Common myeloid progenitor, CD34-positive (primary cell): ENCODE results near the gene UNK.
"Not testable (repeated sequence)": the region's sequence is repeated elsewhere in the genome, so short reads cannot be mapped to it uniquely, and the experiment has no call there.

Experiments
- CTCF ChIA-PET: fragments of 350-600 bp; sonication (Branson Sonifier 250); formaldehyde crosslinking; loops from one replicate; lab custom pipeline; 2021; ENCODE audit warnings: antibody characterized with exemption; lab: Charles Lee
- POLR2A ChIA-PET: fragments of 350-600 bp; sonication (Branson Sonifier 250); formaldehyde crosslinking; loops from one replicate; lab custom pipeline; 2021; ENCODE audit warnings: antibody characterized with exemption; lab: Charles Lee
- DNase-seq, 3 donors: peaks; one replicate each; pipeline versions ENCODE4 v3.0.0 to v3.0.0-alpha.2; 2013
- H3K27ac ChIP-seq, 2 experiments: 1 replicate in 1 of 2; 2 replicates in 1 of 2; pipeline ENCODE4 v1.7.0; 2013; ENCODE audit warnings: inconsistent platforms in 2 of 2, low read length in 2 of 2, mild to moderate bottlenecking in 2 of 2, low read depth in 1 of 2, moderate library complexity in 1 of 2; ENCODE audit not compliant: severe bottlenecking in 2 of 2, insufficient read depth in 1 of 2, poor library complexity in 1 of 2
- H3K27me3 ChIP-seq, 5 experiments: replicated peaks in 2 of 5; 1 replicate in 3 of 5; 2 replicates in 2 of 5; pipeline versions ENCODE4 v1.6.1 to v1.7.0; 2013; ENCODE audit warnings: low read length in 4 of 5, mild to moderate bottlenecking in 2 of 5, moderate library complexity in 2 of 5, inconsistent platforms in 1 of 5; ENCODE audit not compliant: insufficient read depth in 5 of 5, control insufficient read depth in 4 of 5
- H3K36me3 ChIP-seq, 4 experiments: 1 replicate in 2 of 4; 2 replicates in 2 of 4; pipeline versions ENCODE4 v1.6.1 to v1.7.0; 2013; ENCODE audit warnings: low read length in 3 of 4, control low read depth in 1 of 4, mild to moderate bottlenecking in 1 of 4; ENCODE audit not compliant: control insufficient read depth in 4 of 4, insufficient read depth in 4 of 4
- H3K4me1 ChIP-seq, 4 experiments: 1 replicate in 3 of 4; 2 replicates in 1 of 4; pipeline versions ENCODE4 v1.6.1 to v1.7.1; 2013; ENCODE audit warnings: low read length in 3 of 4, mild to moderate bottlenecking in 3 of 4, control low read depth in 1 of 4, inconsistent platforms in 1 of 4, moderate library complexity in 1 of 4; ENCODE audit not compliant: control insufficient read depth in 4 of 4, insufficient read depth in 4 of 4; ENCODE audit errors: control extremely low read depth in 1 of 4
- H3K4me3 ChIP-seq, 7 experiments: 1 replicate in 4 of 7; 2 replicates in 3 of 7; pipeline versions ENCODE4 v1.5.1 to v1.7.0; 2013; ENCODE audit warnings: mild to moderate bottlenecking in 7 of 7, low read length in 6 of 7, moderate library complexity in 6 of 7, inconsistent platforms in 2 of 7, low read depth in 2 of 7, control low read depth in 1 of 7; ENCODE audit not compliant: insufficient read depth in 4 of 7, control insufficient read depth in 1 of 7; ENCODE audit errors: extremely low read depth in 1 of 7
- H3K9me3 ChIP-seq, 5 experiments: 1 replicate in 4 of 5; 2 replicates in 1 of 5; pipeline versions ENCODE4 v1.6.1 to v1.7.1; 2013; ENCODE audit warnings: low read length in 4 of 5, mild to moderate bottlenecking in 2 of 5, inconsistent platforms in 1 of 5, low read depth in 1 of 5, moderate library complexity in 1 of 5; ENCODE audit not compliant: control insufficient read depth in 4 of 5, insufficient read depth in 2 of 5; ENCODE audit errors: control extremely low read depth in 1 of 5
- WGBS: methylation state at CpG from one replicate; pipeline ENCODE4 v1.1.5; 2013; ENCODE audit not compliant: insufficient coverage; 5-methylcytosine and 5-hydroxymethylcytosine counted together

UNK gene

GRCh38 chr17:75757086-75757681 lies 27.4 kb upstream of the UNK start:
- peaks cover 0 to 11% (median 8%) of the 10 kb centered on the region in 4 experiments for H3K36me3 ChIP-seq
- CTCF ChIA-PET, result interaction anchor here (0.7 to 1.1 kb wide), 3 partner anchors 9 to 124 kb away, joined by 3 to 4 read pairs (median 3); partner anchors contain the start of gene SMIM5
- peaks cover 0 to 23% (median 16%) of the 10 kb centered on the region in 4 experiments for H3K4me1 ChIP-seq
- 87% methylated on average over 12 of the region's 21 CpGs for WGBS
- H3K4me3 ChIP-seq, result no peak overlapping the region
- H3K27ac ChIP-seq, result no peak overlapping the region
- POLR2A ChIA-PET, result no interaction called here
- no peaks in the 10 kb centered on the region for H3K9me3 ChIP-seq
- no peak for DNase-seq
- H3K27me3 ChIP-seq, result no peaks in the 10 kb centered on the region

GRCh38 chr17:75758131-75758905 lies 26.3 kb upstream of the UNK start:
- Histone ChIP-seq H3K36me3 (peaks cover 0 to 19% (median 12%) of the 10 kb centered on the region in 4 experiments), H3K9me3 (no peaks in the 10 kb centered on the region), H3K4me3 (no peak overlapping the region), H3K4me1 (peaks cover 0 to 21% (median 14%) of the 10 kb centered on the region in 4 experiments), H3K27me3 (no peaks in the 10 kb centered on the region), H3K27ac (no peak overlapping the region)
- ChIA-PET POLR2A (no interaction called here), CTCF (interaction anchor here (0.7 to 1.1 kb wide), 3 partner anchors 10 to 125 kb away, joined by 3 to 4 read pairs (median 3); partner anchors contain the start of gene SMIM5)
- DNase-seq, result no peak
- WGBS, result 97% methylated on average over 38 of the region's 41 CpGs

- Histone ChIP-seq H3K36me3 (peaks cover 0 to 19% (median 12%) of the 10 kb centered on the region in 4 experiments), H3K4me1 (peaks cover 0 to 22% (median 15%) of the 10 kb centered on the region in 4 experiments), H3K4me3 (no peak overlapping the region), H3K27me3 (no peaks in the 10 kb centered on the region), H3K9me3 (no peaks in the 10 kb centered on the region), H3K27ac (no peak overlapping the region)
- WGBS, result 95% methylated on average over 3 of the region's 3 CpGs
- ChIA-PET POLR2A (no interaction called here), CTCF (interaction anchor here (0.7 to 7.8 kb wide), 4 partner anchors 11 to 134 kb away, joined by 3 to 68 read pairs (median 4); no protein-coding TSS in a partner anchor)
- DNase-seq, result no peak
These were observed 25.1 kb upstream of the UNK start for GRCh38 chr17:75759457-75759856.

GRCh38 chr17:75759978-75760640 lies 24.5 kb upstream of the UNK start:
- DNase-seq, H3K27me3 ChIP-seq, POLR2A ChIA-PET, H3K4me3 ChIP-seq, H3K27ac ChIP-seq, H3K9me3 ChIP-seq: not testable (repeated sequence)
- peaks cover 0 to 19% (median 12%) of the 10 kb centered on the region in 4 experiments for H3K36me3 ChIP-seq
- CTCF ChIA-PET, result interaction anchor here (0.7 to 7.8 kb wide), 4 partner anchors 12 to 135 kb away, joined by 3 to 68 read pairs (median 4); no protein-coding TSS in a partner anchor
- H3K4me1 ChIP-seq, result peaks cover 0 to 22% (median 16%) of the 10 kb centered on the region in 4 experiments
- WGBS, result 94% methylated on average over 3 of the region's 6 CpGs

GRCh38 chr17:75762513-75763268 lies 21.9 kb upstream of the UNK start:
- H3K27me3 ChIP-seq, result no peaks in the 10 kb centered on the region
- CTCF ChIA-PET, result interaction anchor here (0.6 to 7.8 kb wide), 13 partner anchors 8 to 130 kb away, joined by 3 to 85 read pairs (median 5); partner anchors contain the start of genes SMIM5 and TRIM47
- H3K36me3 ChIP-seq, result peaks cover 0 to 17% (median 11%) of the 10 kb centered on the region in 4 experiments
- no peak for DNase-seq
- H3K4me1 ChIP-seq, result peaks cover 0 to 19% (median 17%) of the 10 kb centered on the region in 4 experiments
- WGBS, result 98% methylated on average over 20 of the region's 27 CpGs
- no peak overlapping the region for H3K27ac ChIP-seq
- no peaks in the 10 kb centered on the region for H3K9me3 ChIP-seq
- no peak overlapping the region for H3K4me3 ChIP-seq
- POLR2A ChIA-PET, result interaction anchor here (4.1 kb wide), 1 partner anchor 12 kb away, joined by 37 read pairs; no protein-coding TSS in a partner anchor

- ChIA-PET CTCF (interaction anchor here (1.0 to 7.8 kb wide), 14 partner anchors 9 to 130 kb away, joined by 3 to 85 read pairs (median 8); partner anchors contain the start of genes SMIM5 and UNK), POLR2A (interaction anchor here (4.1 kb wide), 1 partner anchor 12 kb away, joined by 37 read pairs; no protein-coding TSS in a partner anchor)
- DNase-seq, result no peak
- peaks cover 0 to 12% (median 7%) of the 10 kb centered on the region in 4 experiments for H3K36me3 ChIP-seq
- H3K9me3 ChIP-seq, result no peaks in the 10 kb centered on the region
- no peak overlapping the region for H3K27ac ChIP-seq
- no peak overlapping the region for H3K4me3 ChIP-seq
- WGBS, result 88% methylated on average over 3 of the region's 3 CpGs
- H3K4me1 ChIP-seq, result peaks cover 0 to 19% (median 17%) of the 10 kb centered on the region in 4 experiments
- H3K27me3 ChIP-seq, result no peaks in the 10 kb centered on the region
These were observed 21.4 kb upstream of the UNK start for GRCh38 chr17:75763269-75763607.
